Naive B cell (primary cell): ENCODE data around the gene CFAP410. TPM values are rescaled to one million over a fixed set of nuclear protein-coding genes. Genes with fewer than 3 reads are reported as not detected.

Source experiments
- ATAC-seq, 2 donors: fragments of 150-1000 bp; cut with Tn5 transposase; 2 replicates each; pipeline ENCODE4 v1.10.0; 2021; ENCODE audit warnings: low read depth in 2 of 2, mild to moderate bottlenecking in 2 of 2, moderate library complexity in 2 of 2
- DNase-seq: peaks from one replicate; pipeline ENCODE4 v3.0.0; 2022
- H3K27ac Mint-ChIP-seq, 6 donors: one replicate each; pipeline ENCODE4 v1.8.0; 2020 to 2022; ENCODE audit warnings: mild to moderate bottlenecking in 6 of 6, mixed read lengths in 6 of 6, moderate library complexity in 5 of 6, inconsistent platforms in 2 of 6
- H3K27me3 Mint-ChIP-seq, 3 donors: one replicate each; pipeline ENCODE4 v1.8.0; 2021 to 2022; ENCODE audit warnings: mixed read lengths in 3 of 3, mild to moderate bottlenecking in 1 of 3
- H3K36me3 Mint-ChIP-seq, 2 donors: one replicate each; pipeline ENCODE4 v1.8.0; 2020 to 2022; ENCODE audit warnings: mixed read lengths in 2 of 2, inconsistent platforms in 1 of 2, mild to moderate bottlenecking in 1 of 2
- H3K4me1 Mint-ChIP-seq, 3 donors: one replicate each; pipeline ENCODE4 v1.8.0; 2020 to 2022; ENCODE audit warnings: mixed read lengths in 3 of 3, inconsistent platforms in 1 of 3, mild to moderate bottlenecking in 1 of 3, moderate library complexity in 1 of 3
- H3K4me3 Mint-ChIP-seq, 8 donors: one replicate each; pipeline ENCODE4 v1.8.0; 2020 to 2022; ENCODE audit warnings: mild to moderate bottlenecking in 8 of 8, mixed read lengths in 8 of 8, moderate library complexity in 8 of 8, inconsistent platforms in 2 of 8
- H3K9me3 Mint-ChIP-seq, 7 donors: one replicate each; pipeline ENCODE4 v1.8.0; 2020 to 2022; ENCODE audit warnings: mixed read lengths in 7 of 7, mild to moderate bottlenecking in 5 of 7, inconsistent platforms in 2 of 7, moderate library complexity in 1 of 7
- polyA plus RNA-seq, 6 donors: library from polyadenylated mRNA; unstranded; fragments of 300-500 nt; fragmentation: Illumina TruSeq; gene quantifications; one replicate each; pipeline ENCODE4 v1.2.3, GENCODE V29; 2021; ENCODE audit warnings: low read depth in 6 of 6

The CFAP410 gene
- polyA plus RNA-seq, 6 donors from 2014 or later: 28.1 to 44.6 (median 35.1) TPM

- no peaks in the 10 kb centered on the region for H3K9me3 Mint-ChIP-seq
- peaks cover 10 to 15% (median 11%) of the 10 kb centered on the region in 3 donors for H3K4me1 Mint-ChIP-seq
- ATAC-seq: no peak
- DNase-seq: no peak
- no peaks in the 10 kb centered on the region for H3K36me3 Mint-ChIP-seq
- no peak overlapping the region for H3K4me3 Mint-ChIP-seq
- H3K27ac Mint-ChIP-seq: no peak overlapping the region
- no peaks in the 10 kb centered on the region for H3K27me3 Mint-ChIP-seq
Measured at GRCh38 chr21:44281801-44282200, 57.4 kb downstream of the CFAP410 start.

- no peak for DNase-seq
- H3K4me3 Mint-ChIP-seq: no peak overlapping the region
- no peak for ATAC-seq
- H3K27ac Mint-ChIP-seq: peak overlapping the region in 1 of 6 donors; percentile 79
- H3K4me1 Mint-ChIP-seq: peaks cover 10 to 15% (median 11%) of the 10 kb centered on the region in 3 donors
- H3K9me3 Mint-ChIP-seq: no peaks in the 10 kb centered on the region
- no peaks in the 10 kb centered on the region for H3K27me3 Mint-ChIP-seq
- no peaks in the 10 kb centered on the region for H3K36me3 Mint-ChIP-seq
Measured at GRCh38 chr21:44279354-44280260, 59.6 kb downstream of the CFAP410 start.

Other genes starting within 250 kb of the CFAP410 start
- 10 to 100 TPM in 1 of 6 donors, 1 to 10 TPM in 5; 1.3 to 10.7 (median 4.3) TPM for gene PWP2, start 232.0 kb downstream of the CFAP410 start, polyA plus RNA-seq
- gene GATD3, start 205.7 kb downstream of the CFAP410 start, polyA plus RNA-seq: 10 to 100 TPM; 11.0 to 64.2 (median 33.9) TPM
- 10 to 100 TPM in 4 of 6 donors, 1 to 10 TPM in 2; 5.1 to 33.1 (median 13.9) TPM for gene ICOSLG, start 98.4 kb downstream of the CFAP410 start, polyA plus RNA-seq
- gene DNMT3L, start 77.5 kb downstream of the CFAP410 start, polyA plus RNA-seq: not detected
- 1 to 10 TPM in 2 of 6 donors, under 1 TPM in 4; 0.34 to 1.7 (median 0.77) TPM for gene AIRE, start 53.5 kb downstream of the CFAP410 start, polyA plus RNA-seq
- gene PFKL, start 39.3 kb downstream of the CFAP410 start, polyA plus RNA-seq: 100 to 1,000 TPM; 165 to 210 (median 189) TPM
- gene TRPM2, start 14.2 kb upstream of the CFAP410 start, polyA plus RNA-seq: 1 to 10 TPM in 5 of 6 donors, under 1 TPM in 1; 0.48 to 4.8 (median 2.6) TPM
- 1 to 10 TPM in 1 of 6 donors, under 1 TPM in 5; 0.12 to 2.0 (median 0.64) TPM for gene LRRC3, start 116.1 kb upstream of the CFAP410 start, polyA plus RNA-seq
- gene KRTAP10-1, start 200.8 kb upstream of the CFAP410 start, polyA plus RNA-seq: not detected
- not detected for gene KRTAP10-2, start 212.1 kb upstream of the CFAP410 start, polyA plus RNA-seq
- not detected for gene KRTAP10-3, start 219.4 kb upstream of the CFAP410 start, polyA plus RNA-seq
- gene KRTAP10-4, start 234.3 kb upstream of the CFAP410 start, polyA plus RNA-seq: not detected
- not detected for gene KRTAP10-5, start 241.2 kb upstream of the CFAP410 start, polyA plus RNA-seq